Stimulated activated CD8-positive, alpha-beta memory T cell treated with anti-CD3 and anti-CD28 coated beads, Interleukin-7, amount 100 ng/mL, for 1 hour (primary cell): ENCODE measurements around the gene SAMD4A.

Experiments
- DNase-seq, 2 donors: peaks; one replicate each; pipeline ENCODE4 v3.0.0-alpha.2; 2020; ENCODE audit warnings: low read depth in 2 of 2

The SAMD4A gene

GRCh38 chr14:54778618-54779345 lies 211.9 kb downstream of the SAMD4A start:
- DNase-seq: no peak

- no peak for DNase-seq
These were observed 214.2 kb downstream of the SAMD4A start for GRCh38 chr14:54781080-54781479.

GRCh38 chr14:54781961-54782750 lies 215.2 kb downstream of the SAMD4A start:
- DNase-seq: no peak

DNA sequence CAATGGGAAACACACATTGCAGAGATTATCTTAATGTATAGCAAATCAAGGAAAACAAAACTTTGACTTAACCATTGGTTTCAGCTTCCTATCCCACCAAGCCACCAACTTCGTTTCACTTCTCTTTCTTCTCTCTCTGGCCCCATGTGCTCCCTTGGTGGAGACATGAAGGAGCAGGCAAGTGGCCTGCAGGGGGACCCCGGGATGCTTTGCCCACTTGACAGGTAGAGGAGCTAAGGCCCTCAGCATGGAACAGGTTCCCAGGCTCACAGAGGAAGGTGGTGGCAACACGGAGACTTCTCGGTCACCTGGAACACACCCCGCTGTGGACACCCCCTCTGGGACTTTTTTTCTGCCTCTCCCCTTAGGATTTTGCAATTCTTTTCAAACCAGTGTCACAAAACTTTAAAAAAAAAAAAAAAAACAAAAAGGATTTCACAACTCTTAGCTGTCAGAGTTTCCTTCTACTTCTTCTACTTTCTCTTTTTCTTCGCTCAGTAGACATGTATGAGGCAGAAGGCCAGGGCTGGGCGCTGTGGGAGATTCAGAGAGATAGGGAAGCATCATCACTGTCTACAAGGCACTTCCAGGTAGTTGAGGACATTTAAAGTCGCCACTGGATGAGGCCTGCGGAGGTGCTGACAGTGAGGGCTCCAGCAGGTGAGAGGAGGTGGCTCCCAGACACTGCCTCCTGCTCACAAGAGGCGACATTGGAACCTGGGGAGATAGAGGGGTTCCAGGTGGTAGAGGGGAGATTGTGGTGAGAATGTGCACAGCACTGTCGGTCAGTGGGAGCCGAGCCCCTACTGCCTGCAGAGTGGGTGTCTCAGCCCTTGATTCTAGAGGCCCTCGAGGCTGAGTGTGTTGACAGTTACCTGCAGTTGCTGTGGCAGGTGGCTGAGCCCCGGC lies 216.1 kb downstream of the SAMD4A start:
- no peak for DNase-seq

GRCh38 chr14:54783660-54784015 lies 216.7 kb downstream of the SAMD4A start:
- DNase-seq: no peak

DNA sequence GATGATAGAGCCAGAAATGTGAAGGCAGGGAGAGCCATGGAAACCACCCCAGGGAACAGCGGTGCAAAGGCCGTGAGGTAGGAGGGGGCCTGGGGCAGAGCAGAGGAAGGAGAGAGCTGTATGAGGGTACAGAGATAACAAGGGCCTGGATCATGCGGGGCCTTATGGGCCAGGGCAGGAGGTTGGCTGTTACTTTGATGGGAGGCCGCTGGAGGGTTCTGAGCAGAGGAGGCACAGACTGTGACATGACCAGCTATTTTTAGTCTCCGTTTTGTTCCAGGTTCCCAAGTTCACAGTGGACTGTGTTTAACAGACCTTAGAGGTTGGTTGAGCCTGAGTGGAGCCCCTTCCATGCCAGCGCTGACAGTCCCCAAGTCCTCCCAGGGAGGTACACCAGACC lies 217.1 kb downstream of the SAMD4A start:
- DNase-seq: no peak

- no peak for DNase-seq
These were observed 217.7 kb downstream of the SAMD4A start for GRCh38 chr14:54784657-54785056.

DNA sequence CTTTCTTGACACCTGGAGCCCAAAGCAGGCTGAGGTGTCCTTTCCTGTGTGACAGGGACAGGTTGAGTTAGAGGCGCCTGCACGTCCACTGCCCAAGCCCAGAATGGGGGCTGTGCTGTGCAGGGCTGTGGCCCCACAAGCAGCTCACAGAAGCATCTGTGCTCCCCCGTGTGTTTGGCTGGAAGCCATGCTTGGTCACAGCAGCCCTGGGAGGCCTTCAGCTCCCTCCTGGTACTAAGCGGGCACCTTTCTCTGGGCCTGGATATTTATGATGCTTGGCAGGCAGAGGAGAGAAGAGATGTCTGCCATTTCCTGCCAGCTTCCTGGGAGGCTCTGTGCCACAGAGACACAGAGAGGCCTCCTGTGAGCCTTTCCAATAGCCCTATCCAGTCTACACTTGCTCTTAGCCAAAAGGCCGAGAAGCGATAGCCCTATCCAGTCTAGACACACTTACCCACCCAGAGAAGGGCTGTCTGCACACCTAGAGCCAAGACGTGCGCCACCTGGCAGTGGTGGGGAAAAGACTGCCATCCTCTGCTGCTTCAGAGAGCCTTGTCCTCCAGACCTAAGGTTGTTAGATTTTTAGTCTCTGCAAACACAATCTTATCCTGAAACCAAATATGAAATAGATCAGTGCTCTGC lies 218.3 kb downstream of the SAMD4A start:
- no peak for DNase-seq

GRCh38 chr14:54785778-54786770 lies 219.1 kb downstream of the SAMD4A start:
- DNase-seq: no peak

GRCh38 chr14:54786838-54787237 lies 219.9 kb downstream of the SAMD4A start:
- no peak for DNase-seq

GRCh38 chr14:54787261-54787660 lies 220.3 kb downstream of the SAMD4A start:
- no peak for DNase-seq

GRCh38 chr14:54788701-54789100 lies 221.8 kb downstream of the SAMD4A start:
- no peak for DNase-seq

- DNase-seq: no peak
These were observed 222.2 kb downstream of the SAMD4A start for GRCh38 chr14:54789166-54789565.

DNA sequence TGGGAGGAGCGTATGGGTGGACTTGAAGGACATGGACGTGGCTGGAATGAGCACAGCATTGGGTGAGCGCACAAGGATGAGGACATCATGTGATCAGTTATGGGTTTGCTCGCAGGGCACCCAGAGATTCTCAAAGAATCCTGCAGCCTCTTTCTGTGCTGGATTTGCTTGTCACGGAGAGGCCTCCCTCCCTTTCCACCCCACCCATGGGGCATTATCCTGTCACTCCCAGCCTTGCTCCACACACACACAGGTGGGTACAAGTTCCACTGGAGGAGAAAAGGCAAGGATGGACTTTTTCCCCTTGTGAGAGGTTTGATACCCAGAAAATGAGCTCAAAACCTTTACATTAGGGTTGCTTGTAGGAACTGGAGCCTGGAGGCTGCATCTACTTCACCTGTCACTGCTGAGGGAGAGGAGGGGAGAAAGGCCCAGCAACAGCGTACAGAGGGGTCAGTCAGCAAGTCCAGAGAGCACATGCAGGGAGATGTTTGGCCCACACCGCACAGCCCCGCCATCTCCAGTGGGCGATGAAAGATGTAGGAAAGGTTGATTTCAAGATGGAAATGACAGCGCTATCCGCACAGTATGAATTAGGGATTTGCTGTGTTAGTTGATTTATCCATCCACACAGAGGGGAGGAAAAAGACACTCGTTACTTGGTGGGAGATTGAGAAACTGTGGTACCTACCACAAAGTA lies 223.0 kb downstream of the SAMD4A start:
- DNase-seq: no peak

DNA sequence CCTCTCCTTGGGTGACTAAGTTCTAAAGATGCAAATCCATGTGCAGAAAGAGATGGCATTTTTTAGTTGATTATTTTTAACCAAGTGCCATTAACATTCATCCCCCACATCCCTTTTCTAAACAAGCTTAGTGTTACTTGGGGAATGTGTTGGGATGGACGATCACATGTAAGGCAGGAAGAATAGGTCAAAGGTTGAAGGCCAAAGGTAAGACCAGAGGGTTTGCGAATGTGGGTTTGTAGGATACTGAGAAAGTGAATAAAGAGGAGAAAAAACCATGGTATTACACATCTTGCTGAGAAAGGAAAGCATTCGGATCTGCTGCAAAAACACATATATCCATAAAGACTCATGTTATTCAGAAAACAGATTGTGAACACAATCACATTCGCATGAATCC lies 224.1 kb downstream of the SAMD4A start:
- no peak for DNase-seq

DNA sequence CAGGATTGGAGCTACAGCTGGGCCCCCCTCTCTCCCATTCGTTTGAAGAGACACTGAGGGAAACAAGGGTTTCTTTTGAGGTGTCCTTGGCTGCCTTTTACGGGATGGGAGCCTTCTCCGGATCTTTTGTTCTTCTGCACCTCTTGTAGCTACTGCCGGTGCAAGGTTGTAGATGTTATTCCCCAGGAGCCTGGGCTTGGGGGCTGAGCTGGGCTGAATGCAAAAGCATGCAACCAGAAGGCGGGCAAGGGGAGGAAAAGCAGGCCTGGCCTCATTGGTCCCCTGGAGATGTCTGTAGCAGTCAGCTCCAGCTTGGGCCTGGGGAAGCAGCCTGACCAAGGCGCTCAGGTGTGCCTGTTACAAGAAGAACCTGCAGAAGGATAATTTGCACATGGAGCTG lies 225.4 kb downstream of the SAMD4A start:
- no peak for DNase-seq

DNA sequence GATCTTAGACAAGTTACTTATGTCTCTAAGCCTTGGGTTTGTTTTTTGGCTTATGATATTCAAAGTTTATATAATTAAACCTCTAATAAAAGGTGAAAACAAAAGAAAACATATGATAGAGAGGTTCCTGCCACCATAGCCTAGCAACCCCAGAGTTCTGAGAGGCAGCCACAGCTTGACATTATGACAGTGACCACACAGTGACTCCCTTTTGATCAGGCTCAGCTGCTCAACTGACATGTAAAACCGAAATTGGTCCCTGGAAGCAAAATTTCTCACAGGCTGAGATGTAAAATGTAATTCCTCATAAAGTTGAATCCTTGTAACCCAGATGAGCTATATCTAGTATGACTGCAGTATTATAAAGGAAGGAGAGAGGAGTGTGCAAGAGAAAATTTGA lies 227.2 kb downstream of the SAMD4A start:
- no peak for DNase-seq

DNA sequence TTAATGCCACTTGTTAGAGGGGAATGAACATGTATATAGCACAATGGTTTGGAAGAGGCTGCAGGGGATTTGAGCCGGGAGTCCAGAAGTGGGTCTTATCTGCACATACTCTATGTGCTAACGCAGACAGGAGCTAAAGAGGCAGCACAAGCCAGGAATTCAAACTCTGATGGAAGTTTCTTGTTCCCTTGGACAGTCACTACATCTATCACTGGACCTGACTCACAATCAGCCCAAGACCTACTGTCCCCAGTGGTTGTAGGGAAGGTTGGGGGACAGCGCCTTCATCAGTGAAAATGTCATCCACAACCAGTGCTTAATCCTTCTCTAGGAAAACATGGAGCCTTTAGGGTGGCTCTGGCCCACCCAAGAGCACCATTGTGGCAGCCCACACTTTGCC lies 227.9 kb downstream of the SAMD4A start:
- no peak for DNase-seq

DNA sequence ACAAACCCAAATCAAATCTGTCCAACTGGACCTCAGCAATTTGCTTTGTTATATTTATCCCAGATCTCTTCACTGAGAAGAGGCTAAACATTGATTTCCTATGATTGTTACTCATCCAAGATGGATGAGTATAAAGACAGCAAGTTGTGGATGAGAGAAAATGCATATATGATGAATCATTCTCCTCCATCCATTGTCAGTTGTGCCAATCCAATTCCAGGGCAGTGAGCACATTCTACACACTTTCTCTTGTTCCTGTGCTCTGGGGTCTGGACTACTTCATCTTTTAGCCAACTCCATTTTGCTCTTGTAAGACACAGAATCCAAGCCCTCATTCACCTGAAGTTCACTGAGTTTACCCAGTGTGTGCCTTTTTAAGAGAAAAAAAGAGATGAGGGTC lies 230.0 kb downstream of the SAMD4A start:
- DNase-seq: no peak

GRCh38 chr14:54797556-54797955 lies 230.6 kb downstream of the SAMD4A start:
- no peak for DNase-seq
